Hepatocyte (in vitro differentiated cells): ENCODE data around the gene MED13L.

Source experiments
- CTCF ChIP-seq: fragments of 200-600 bp; sonication (generic); IDR thresholded peaks from 2 replicates; pipeline ENCODE4 v1.5.1; 2016; ENCODE audit warnings: antibody characterized with exemption, mild to moderate bottlenecking; ENCODE audit not compliant: poor library complexity
- EZH2 ChIP-seq: fragments of 200-600 bp; sonication (generic); IDR thresholded peaks from 2 replicates; pipeline ENCODE4 v1.6.1; 2016; ENCODE audit warnings: antibody characterized with exemption, mild to moderate bottlenecking, borderline replicate concordance
- EZH2phosphoT487 ChIP-seq: fragments of 200-600 bp; sonication (generic); IDR thresholded peaks from one replicate; pipeline ENCODE4 v1.6.1; 2018; ENCODE audit warnings: antibody characterized with exemption, mild to moderate bottlenecking, low read depth, moderate library complexity; ENCODE audit not compliant: unreplicated experiment, severe bottlenecking

- no peak for TF ChIP-seq CTCF
- TF ChIP-seq EZH2phosphoT487: no peak
- TF ChIP-seq EZH2: no peak
Observed at GRCh38 chr12:115945491-115945885, 332.0 kb downstream of the MED13L start.
